GM19395 (cell line): ENCODE results near the gene GPX4.

ENCODE experiments used
- ATAC-seq: cut with Tn5 transposase; IDR thresholded peaks from one replicate; pipeline ENCODE4 v1.9.1; 2021; ENCODE audit warnings: mild to moderate bottlenecking, moderate library complexity; ENCODE audit not compliant: unreplicated experiment

Gene GPX4

GRCh38 chr19:1084024-1084868, 19.5 kb upstream of the GPX4 start:
- ATAC-seq = no peak

DNA sequence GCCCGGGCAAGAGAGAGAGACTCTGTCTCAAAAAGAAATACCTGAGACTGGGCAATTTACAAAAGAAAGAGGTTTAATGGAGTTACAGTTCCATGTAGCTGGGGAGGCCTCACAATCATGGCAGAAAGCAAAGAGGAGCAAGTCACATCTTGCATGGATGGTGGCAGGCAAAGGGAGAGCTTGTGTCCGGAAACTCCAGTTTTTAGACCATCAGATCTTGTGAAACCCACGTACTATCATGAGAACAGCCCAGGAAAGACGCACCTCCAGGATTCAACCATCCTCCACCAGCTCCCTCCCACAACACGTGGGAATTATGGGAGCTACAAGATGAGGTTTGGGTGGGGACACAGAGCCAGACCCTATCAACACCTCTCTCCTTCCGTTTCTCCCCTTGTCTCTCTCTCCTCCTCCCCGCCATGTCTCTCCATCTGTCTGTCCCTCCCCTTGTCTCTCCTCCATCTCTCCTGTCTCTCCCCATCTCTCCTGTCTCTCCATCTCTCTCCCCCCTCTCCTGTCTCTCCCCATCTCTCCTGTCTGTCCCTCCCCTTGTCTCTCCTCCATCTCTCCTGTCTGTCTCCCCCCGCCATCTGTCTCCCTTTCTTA, 18.6 kb upstream of the GPX4 start:
- no peak for ATAC-seq

DNA sequence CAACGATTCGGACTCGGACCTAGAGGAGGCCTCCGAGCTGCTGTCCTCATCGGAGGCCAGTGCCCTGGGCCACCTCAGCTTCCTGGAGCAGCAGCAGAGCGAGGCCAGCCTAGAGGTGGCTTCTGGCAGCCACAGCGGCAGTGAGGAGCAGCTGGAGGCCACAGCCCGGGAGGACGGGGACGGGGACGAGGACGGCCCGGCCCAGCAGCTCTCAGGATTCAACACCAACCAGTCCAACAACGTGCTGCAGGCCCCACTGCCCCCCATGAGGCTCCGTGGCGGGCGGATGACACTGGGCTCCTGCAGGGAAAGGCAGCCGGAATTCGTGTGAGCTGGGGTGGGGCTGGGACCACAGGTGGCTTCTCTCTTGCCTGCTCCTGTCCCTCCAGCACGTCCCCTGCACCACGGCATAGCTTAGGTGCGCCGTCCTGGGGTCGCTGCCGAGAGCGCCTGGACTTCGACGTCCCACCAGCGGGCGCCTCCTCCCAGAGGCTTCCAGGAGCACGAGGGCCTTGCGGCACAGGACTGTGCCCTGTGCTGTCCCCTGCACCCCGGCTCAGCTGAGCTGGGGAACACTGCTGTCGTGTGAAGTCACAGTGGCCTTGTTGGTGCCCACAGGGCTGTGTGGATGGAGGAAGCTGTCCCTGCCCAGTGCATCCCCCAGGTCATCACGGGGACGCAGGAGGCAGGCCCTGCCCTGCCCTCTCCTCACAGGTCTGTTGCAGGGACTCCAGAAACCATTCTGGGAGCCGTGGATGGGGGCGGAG, 17.9 kb upstream of the GPX4 start:
- ATAC-seq = no peak

- ATAC-seq = no peak
These were observed 17.2 kb upstream of the GPX4 start for GRCh38 chr19:1086613-1087012.

- no peak for ATAC-seq
These were observed 15.9 kb upstream of the GPX4 start for GRCh38 chr19:1087813-1088415.

GRCh38 chr19:1088416-1089010, 15.3 kb upstream of the GPX4 start:
- ATAC-seq = no peak

GRCh38 chr19:1089126-1089771, 14.5 kb upstream of the GPX4 start:
- ATAC-seq = no peak

- no peak for ATAC-seq
These were observed 13.9 kb upstream of the GPX4 start for GRCh38 chr19:1089891-1090290.

DNA sequence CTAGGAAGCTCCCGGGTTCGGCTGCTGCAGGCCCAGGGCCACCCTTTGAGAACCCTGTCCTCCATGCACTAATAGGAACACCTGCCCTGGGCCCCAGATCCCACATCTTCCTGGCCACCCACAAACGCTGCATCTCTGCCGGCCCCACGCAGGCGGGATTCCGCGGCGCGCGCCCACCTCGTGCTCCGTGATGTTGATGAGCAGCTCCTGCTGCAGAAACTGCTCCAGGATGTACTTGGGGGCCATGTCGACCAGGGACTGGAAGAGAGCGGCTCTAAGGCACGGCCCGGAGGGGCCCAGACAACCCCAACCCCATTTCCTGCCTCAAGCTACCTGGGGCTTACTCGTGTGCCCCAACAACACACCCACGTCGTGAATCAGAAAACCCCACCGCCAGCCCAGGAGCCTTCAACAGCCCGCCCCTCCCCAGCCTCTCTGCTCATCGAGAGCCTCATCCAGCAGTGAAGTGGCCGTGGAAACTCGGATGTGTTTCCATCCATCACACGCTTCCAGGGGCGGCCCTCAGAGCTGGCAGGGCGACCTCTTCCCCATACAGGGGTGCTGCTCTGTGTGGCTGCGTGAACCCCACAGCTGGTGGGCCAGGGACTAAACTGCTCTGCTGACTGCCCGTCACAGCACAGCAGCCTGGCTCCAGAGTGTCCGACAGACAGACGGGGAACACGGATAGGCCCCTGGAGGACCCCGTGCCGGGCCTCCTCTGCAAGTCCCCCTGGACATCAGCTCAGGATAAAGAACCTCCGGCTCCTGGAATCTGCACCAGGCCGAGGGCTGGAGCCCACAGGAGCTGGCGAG, 12.9 kb upstream of the GPX4 start:
- no peak for ATAC-seq

DNA sequence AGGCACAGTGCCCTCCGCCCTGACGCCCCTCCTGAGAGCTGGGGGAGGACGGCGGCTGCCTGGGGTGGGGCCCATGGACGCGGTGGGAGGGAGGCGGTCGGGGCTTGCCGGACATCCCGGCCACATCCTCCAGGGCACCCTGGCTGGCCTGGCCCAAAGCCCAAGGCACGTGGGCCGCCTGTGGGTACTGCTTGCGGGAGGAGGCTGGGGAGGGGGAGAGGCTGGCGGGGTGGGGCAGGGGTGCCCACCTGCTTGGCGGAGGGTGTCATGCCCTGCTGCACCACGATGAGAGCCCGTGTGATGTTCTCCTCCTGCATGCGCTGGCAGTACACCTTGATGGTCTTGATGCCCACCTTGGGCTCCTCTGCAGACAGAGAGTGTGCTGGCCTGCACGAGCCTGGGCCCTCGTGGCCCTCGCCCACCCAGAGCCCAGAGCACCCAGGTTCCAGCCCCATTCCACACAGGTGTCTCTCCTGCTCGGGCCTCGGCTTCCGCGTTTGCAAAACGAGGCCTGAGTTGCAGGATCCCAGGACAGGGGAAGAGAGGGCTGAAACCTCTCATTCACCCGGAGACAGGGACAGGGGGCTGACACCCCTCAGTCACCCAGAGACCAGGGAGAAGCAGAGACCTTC, 12.1 kb upstream of the GPX4 start:
- no peak for ATAC-seq

DNA sequence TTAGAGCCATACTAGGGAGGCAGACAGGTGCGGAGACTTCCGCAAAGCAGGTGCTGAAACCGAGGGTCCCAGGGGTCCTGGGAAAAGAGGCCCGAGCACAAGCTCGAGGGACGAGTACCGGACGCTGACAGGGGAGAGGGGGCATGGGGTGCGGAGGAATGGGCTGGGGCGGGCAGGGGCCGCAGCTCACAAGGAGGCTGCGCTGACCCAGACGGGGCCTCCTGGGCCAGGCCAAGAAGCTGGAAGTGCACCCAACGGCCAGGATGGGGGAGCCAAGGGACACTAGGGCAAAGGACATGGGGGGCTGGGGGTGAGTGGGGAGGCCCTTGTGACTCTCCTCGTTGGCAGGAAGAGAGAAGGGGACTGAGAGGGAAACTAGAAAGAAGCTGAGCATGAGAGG, 10.5 kb upstream of the GPX4 start:
- ATAC-seq = no peak

DNA sequence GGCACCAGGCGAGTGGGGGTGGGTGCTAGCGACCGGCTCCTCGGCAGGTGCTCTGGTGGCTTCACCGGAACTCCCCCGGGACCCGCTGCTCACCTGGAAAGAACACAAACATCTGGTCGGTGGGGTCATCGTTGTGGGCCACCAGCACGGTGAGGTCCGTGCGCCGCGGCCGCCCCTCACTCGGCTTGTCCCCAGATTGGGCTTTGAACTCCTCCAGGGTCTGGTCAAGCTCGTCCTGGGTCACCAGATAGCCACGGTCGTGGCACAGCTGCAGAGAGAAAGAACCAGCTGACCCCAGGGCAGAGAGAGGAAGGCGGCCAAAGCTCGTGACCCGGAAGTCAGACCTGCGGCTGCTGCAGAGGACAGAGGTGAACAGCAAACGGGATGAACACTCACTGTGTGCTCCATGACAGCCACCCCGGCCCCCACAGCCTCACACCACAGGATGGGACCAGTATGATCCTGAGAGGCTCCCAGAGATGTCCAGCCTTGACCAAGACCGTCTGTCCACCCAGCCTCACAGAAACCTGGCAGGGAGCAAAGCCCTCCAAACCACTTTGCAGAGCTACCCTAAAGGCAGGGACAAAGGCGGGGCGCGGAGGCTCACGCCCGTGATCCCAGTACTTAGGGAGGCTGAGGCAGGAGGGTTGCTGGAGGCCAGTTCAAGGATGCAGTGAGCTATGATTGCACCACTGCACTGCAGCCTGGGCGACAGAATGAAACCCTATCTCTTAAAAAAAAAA, 9.8 kb upstream of the GPX4 start:
- no peak for ATAC-seq

DNA sequence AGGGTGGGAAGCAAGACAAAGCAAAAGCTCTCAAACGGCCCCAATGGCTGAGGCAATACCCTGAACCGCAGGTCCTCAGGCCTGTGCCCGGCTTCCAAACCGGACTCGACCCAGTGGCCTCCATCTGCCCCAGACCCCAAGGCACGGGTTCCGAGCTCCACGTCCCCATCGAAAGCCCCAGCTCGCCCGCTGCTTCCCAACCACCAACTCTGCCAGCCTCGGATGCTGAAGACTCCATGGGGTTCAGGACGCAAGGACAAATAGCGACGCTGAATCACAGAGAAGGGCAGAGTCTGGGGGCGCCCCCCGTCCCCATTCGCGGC, 9.2 kb upstream of the GPX4 start:
- ATAC-seq = no peak

DNA sequence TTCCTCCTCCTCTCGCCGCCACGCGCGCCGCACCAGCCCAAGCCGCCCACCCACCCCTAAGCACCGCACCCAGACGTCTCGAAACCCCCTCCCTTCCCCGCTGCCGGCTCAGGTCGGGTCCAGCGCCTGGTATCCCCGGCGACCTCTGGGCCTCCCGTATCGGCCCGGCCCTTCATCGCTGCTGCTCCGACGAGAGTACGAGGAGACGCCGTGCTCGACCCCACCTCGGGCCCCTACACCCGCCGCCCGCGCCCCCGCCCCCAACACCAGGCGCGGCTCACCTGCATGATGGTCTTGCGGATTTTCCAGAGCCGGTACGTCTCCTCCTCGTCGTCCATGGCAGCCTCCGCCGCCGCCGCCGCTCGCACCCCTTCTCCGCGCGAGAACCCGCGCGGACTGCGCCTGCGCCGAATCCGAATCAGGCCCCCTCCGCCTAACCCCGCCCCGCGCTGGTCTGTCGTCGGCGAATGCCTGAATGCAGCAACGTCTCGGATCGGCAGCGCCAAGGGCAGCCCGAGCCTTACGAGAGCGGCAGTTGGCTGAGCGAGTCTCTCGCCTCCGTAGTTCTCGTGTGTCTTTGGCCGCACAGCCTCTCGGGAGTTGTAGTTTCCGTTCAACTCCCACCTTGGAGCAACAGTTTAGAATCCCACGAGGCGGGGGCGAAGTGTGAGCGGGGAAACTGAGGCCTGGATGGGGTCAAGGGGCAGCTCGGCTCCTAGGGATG, 8.7 kb upstream of the GPX4 start, which contains the start of gene POLR2E:
TSS of gene POLR2E (minus strand) at position 398 of the 724 bp plus-strand sequence. CDS start at position 338, 60 bp downstream.
- peak; percentile 62 for ATAC-seq

GRCh38 chr19:1097810-1098176, 6.0 kb upstream of the GPX4 start:
- ATAC-seq = no peak

- no peak for ATAC-seq
These were observed 5.4 kb upstream of the GPX4 start for GRCh38 chr19:1098177-1099051.

- no peak for ATAC-seq
These were observed 2.5 kb upstream of the GPX4 start for GRCh38 chr19:1101337-1101698.
